GM13976 (cell line): ENCODE results near the gene TUBB4A.

Source experiments
- DNase-seq: peaks from one replicate; pipeline ENCODE4 v3.0.0; 2012; ENCODE audit warnings: low spot score
- in situ Hi-C: fragments of 300-500 bp; cut with MboI; formaldehyde crosslinking; loops from one replicate; pipeline ENCODE4 v1.12.0; 2022; ENCODE audit warnings: low sequenced_read_pairs, mixed read lengths, inconsistent platforms; ENCODE audit not compliant: unreplicated experiment
- TF ChIP-seq, protein P1 (sequence below): IDR thresholded peaks from 2 replicates; pipeline ENCODE4 v1.5.1; 2012; ENCODE audit warnings: borderline replicate concordance, mild to moderate bottlenecking; ENCODE audit not compliant: insufficient read depth; ENCODE audit errors: extremely low read depth, missing control alignments, control extremely low read depth

The TUBB4A gene

DNA sequence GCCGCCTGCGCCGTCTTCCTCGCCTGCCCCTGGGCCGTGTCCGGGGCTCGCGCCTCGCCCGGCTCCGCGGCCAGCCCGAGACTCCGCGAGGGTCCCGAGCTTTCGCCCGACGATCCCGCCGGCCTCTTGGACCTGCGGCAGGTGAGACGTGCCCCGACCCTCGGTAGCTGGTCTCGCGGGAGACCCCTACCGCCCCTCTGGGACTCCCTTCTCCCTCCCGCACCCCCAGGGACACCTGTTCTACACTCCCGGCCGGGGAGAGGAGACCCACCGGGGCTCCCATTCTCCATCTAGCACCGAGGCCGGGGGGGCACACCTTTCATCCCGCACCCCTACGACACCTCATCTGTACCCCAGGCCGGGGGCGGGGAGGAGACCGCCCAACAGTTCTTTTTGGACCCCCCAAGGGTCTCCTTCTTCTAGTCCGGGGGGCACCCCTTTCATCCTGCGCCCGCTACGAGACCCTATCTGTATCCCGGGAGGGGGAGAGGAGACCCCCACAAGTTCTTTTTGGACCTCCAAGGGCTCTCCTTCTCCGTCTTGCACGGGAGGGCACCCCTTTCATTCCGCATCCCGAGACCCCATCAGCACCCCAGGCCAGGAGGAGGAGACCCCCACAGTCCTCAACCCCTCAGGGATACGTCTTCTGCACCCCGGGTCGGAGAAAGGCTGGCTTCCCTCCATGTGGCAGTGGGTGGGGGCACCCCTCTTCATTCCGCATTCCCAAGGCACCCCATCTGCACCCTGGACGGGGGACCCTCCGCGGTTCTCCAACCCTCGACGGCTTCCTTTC lies 29.2 kb upstream of the TUBB4A start:
- peak; percentile 40 for DNase-seq
- TF ChIP-seq, protein P1, sequence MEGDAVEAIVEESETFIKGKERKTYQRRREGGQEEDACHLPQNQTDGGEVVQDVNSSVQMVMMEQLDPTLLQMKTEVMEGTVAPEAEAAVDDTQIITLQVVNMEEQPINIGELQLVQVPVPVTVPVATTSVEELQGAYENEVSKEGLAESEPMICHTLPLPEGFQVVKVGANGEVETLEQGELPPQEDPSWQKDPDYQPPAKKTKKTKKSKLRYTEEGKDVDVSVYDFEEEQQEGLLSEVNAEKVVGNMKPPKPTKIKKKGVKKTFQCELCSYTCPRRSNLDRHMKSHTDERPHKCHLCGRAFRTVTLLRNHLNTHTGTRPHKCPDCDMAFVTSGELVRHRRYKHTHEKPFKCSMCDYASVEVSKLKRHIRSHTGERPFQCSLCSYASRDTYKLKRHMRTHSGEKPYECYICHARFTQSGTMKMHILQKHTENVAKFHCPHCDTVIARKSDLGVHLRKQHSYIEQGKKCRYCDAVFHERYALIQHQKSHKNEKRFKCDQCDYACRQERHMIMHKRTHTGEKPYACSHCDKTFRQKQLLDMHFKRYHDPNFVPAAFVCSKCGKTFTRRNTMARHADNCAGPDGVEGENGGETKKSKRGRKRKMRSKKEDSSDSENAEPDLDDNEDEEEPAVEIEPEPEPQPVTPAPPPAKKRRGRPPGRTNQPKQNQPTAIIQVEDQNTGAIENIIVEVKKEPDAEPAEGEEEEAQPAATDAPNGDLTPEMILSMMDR, result no peak
- in situ Hi-C loops, result no loop called here

DNA sequence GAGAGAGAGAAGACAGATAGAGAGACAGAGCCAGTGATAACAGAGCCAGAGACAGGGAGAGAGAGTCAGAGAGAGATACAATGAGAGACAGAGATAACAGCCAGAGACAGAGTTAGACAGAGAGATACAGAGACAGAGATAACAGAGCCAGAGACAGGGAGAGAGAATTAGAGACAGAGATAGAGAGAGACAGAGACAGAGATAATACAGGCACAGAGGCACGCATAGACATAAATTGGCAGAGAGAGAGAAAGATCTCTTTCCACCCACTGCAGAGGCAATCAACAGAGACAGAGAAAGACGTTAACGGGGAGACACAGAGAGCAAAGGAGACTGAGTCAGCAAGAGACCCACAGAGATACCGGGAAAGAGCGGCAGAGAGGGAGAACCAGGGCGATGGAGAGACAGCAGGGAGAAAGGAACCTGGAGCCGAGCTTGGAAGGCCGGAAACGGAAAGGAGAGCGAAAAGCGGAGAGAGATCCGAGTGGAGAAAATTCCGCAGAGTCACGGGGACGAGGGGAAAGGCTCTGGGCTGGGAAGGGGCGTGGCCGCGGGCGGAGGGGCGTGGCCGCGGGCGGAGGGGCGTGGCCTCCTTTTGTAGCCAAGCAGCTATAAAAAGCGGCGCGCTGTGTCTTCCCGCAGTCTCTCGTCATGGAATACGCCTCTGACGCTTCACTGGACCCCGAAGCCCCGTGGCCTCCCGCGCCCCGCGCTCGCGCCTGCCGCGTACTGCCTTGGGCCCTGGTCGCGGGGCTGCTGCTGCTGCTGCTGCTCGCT lies 28.5 kb upstream of the TUBB4A start, which contains the start of gene TNFSF9:
TSS of gene TNFSF9 (plus strand) at position 641 of the 777 bp plus-strand sequence. CDS start at position 652, 11 bp downstream.
- in situ Hi-C loops, result no loop called here
- TF ChIP-seq, protein P1, result no peak
- peak; percentile 89 for DNase-seq

DNA sequence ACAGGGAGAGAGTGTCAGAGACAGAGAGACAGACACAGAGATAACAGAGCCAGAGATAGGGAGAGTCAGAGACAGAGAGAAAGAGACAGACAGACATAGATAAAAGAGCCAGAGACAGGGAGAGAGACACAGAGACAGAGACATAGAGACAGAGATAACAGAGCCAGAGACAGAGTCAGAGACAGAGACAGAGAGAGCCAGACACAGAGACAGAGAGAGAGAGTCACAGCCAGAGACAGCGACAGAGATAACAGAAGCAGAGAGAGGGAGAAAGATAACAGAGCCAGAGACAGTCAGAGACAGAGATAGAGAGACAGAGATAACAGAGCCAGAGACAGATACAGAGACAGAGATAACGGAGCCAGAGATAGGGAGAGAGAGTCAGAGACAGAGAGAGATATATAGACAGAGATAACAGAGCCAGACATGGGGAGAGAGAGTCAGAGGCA lies 27.9 kb upstream of the TUBB4A start:
- TF ChIP-seq, protein P1, result no peak
- in situ Hi-C loops, result no loop called here
- no peak for DNase-seq

DNA sequence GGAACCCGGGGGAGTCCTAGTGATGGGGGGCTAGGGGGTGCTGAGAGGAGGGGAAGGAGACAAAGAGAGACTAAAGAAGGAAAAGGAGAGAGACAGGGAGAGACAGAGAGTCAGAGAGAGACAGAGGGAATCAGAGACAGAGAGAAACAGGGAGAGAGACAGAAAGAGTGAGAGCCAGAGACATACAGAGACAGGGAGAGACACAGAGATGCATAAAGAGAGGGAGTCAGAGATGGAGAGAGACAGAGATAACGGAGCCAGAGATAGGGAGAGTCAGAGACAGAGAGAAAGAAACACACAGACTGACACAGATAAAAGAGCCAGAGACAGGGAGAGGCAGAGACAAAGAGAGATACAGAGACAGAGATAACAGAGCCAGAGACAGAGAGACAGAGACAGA lies 27.2 kb upstream of the TUBB4A start:
- TF ChIP-seq, protein P1, result no peak
- no peak for DNase-seq
- in situ Hi-C loops, result no loop called here

GRCh38 chr19:6528544-6529121 lies 26.5 kb upstream of the TUBB4A start:
- TF ChIP-seq, protein P1, result no peak
- peak; percentile 59 for DNase-seq
- in situ Hi-C loops, result no loop called here

DNA sequence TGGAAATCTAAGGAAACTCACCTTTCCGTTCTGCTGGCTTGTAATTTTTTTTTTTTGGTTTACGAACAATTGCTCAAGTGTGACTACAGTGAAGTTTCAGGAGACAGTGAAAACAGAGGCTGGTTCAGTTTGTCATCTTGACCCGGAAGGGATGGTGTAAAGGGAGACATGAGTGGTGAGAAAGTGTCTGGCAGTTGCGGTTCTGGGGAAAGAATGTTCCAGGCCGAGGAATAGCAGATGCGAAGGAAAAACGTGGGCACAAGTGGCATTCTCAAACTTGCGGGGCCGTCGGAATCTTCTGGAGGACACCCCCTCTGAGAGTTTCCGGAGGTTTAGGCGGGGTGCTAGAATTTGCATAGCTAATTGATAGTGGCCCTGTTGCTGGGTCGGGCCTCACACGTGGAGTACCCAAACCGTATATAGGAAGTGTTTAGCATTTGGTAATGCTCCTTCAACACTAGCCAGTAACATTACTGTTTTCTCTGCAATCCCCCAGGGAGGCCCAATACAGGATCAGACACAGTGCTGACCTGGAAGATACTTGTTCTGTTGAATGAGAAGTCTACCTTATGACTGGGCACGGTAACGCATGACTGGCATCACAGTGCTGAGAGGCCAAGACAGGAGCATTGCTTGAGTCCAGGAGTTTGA lies 25.9 kb upstream of the TUBB4A start:
- in situ Hi-C loops, result no loop called here
- TF ChIP-seq, protein P1, result no peak
- peak; percentile 78 for DNase-seq
